Measurements from ENCODE around the gene CLIP3. TPM values are rescaled to one million over a fixed set of nuclear protein-coding genes. Genes with fewer than 3 reads are reported as not detected.

Gene CLIP3
- total and polyA plus RNA-seq, 2 experiments from 2014 or later = 10.9 to 18.9 TPM

GRCh38 chr19:35990771-35991730, 41.6 kb downstream of the CLIP3 start:
- Histone ChIP-seq H3K9me3 (ENCODE audit: low read depth) (no peaks in the 10 kb centered on the region), H3K4me1 (ENCODE audit: low read depth) (peaks cover 1% of the 10 kb centered on the region), H3K27ac (no peak overlapping the region), H3K36me3 (no peaks in the 10 kb centered on the region), H3K27me3 (peaks cover 16% of the 10 kb centered on the region), H3K4me3 (no peak overlapping the region)
- no peak for DNase-seq (ENCODE audit: low read depth in 1 of 2, low spot score in 1 of 2)
- no peak for TF ChIP-seq CTCF (IDR thresholded peaks at IDR 0.05; ENCODE audit: low read depth, low read length)

GRCh38 chr19:35990156-35990555, 42.5 kb downstream of the CLIP3 start:
- Histone ChIP-seq H3K9me3 (ENCODE audit: low read depth) (no peaks in the 10 kb centered on the region), H3K4me1 (ENCODE audit: low read depth) (no peaks in the 10 kb centered on the region), H3K27ac (no peak overlapping the region), H3K4me3 (no peak overlapping the region), H3K36me3 (no peaks in the 10 kb centered on the region), H3K27me3 (peaks cover 25% of the 10 kb centered on the region)
- no peak for DNase-seq (ENCODE audit: low read depth in 1 of 2, low spot score in 1 of 2)
- no peak for TF ChIP-seq CTCF (IDR thresholded peaks at IDR 0.05; ENCODE audit: low read depth, low read length)

DNA sequence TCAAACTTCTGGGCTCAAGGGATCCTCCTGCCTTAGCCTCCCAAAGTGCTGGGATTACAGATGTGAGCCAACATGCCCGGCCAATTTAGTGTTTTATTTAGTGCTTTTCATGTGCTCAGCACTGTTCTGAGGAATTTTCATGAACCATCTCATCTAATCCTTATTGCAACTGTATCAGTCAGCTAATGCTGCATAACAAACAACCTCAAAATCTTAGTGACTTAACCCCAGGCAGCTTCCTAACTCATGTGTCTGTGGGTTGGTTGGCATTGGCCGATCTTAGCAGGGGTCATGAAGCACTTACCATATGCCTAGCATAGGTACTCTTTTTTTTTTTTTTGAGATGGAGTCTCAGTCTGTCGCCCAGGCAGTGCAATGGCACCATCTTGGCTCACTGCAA, 43.8 kb downstream of the CLIP3 start:
- no peaks in the 10 kb centered on the region for H3K36me3 ChIP-seq
- peaks cover 30% of the 10 kb centered on the region for H3K27me3 ChIP-seq
- DNase-seq (ENCODE audit: low read depth in 1 of 2, low spot score in 1 of 2) = no peak
- H3K4me3 ChIP-seq = no peak overlapping the region
- no peaks in the 10 kb centered on the region for H3K4me1 ChIP-seq (ENCODE audit: low read depth)
- H3K27ac ChIP-seq = no peak overlapping the region
- H3K9me3 ChIP-seq (ENCODE audit: low read depth) = no peaks in the 10 kb centered on the region
- TF ChIP-seq CTCF (IDR thresholded peaks at IDR 0.05; ENCODE audit: low read depth, low read length) = no peak

DNA sequence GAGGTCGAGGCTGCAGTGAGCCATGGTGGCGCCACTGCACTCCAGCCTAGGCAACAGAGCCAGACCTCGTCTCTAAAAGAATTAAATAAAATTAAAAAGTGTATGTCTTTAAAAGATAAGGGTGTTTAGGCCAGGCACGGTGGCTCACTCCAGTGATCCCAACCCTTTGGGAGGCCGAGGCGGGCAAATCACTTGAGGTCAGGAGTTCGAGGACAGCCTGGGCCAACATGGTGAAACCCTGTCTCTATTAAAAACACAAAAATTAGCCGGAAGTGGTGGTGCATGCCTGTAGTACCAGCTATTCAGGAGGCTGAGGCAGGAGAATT, 45.1 kb downstream of the CLIP3 start:
- H3K4me1 ChIP-seq (ENCODE audit: low read depth) = no peaks in the 10 kb centered on the region
- H3K27ac ChIP-seq = no peak overlapping the region
- no peak for TF ChIP-seq CTCF (IDR thresholded peaks at IDR 0.05; ENCODE audit: low read depth, low read length)
- no peaks in the 10 kb centered on the region for H3K9me3 ChIP-seq (ENCODE audit: low read depth)
- H3K27me3 ChIP-seq = peaks cover 30% of the 10 kb centered on the region
- no peak for DNase-seq (ENCODE audit: low read depth in 1 of 2, low spot score in 1 of 2)
- H3K36me3 ChIP-seq = no peaks in the 10 kb centered on the region
- peak overlapping the region; percentile 24 for H3K4me3 ChIP-seq

DNA sequence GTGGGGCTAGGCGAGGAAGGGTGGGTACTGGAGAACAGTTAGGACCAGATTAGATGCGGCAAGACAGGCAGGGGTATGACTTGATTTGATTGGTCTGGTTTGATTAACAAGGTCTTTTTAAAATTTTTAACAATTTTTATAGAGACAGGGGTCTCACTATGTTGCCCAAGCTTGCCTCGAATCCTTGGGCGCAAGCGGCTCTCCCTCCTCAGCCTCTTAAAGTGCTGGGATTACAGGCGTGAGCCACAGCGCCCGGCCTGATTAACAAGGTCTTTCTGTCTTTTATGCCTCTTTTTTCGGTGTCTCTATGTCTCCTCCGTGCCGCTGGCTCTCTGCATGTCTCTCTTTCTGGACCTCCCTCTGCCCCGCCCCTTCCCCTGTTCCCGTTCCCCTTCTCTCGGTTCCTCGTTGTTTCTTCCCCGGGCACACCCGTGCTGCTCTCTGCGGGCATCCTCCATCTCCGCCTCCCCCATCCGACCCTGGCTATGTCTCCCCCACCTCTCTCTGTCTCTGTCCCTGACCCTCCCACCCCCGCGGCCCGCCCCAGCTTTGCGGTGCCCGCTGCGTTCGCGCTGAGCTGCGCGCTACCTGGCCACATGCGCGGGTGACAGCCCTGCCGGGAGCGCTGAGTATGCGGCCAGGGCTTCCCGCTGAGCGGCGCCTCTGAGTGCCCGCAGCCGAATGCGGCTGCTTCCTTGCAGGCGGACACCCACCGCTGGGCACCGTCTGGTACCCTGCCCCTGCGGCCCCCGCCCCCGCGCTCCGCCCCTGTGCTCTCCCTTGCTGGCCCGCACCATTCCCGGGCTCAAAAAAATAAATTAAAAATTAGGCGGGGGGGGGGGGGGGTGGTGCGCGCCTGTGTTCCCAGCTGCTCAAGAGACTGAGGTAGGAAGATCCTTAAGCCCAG, 45.8 kb downstream of the CLIP3 start:
- H3K4me3 ChIP-seq = peak overlapping the region; percentile 24
- no peaks in the 10 kb centered on the region for H3K4me1 ChIP-seq (ENCODE audit: low read depth)
- TF ChIP-seq CTCF (IDR thresholded peaks at IDR 0.05; ENCODE audit: low read depth, low read length) = no peak
- no peaks in the 10 kb centered on the region for H3K9me3 ChIP-seq (ENCODE audit: low read depth)
- H3K27me3 ChIP-seq = peaks cover 30% of the 10 kb centered on the region
- DNase-seq (ENCODE audit: low read depth in 1 of 2, low spot score in 1 of 2) = peak in 1 of 2 donors; percentile 44
- no peak overlapping the region for H3K27ac ChIP-seq
- H3K36me3 ChIP-seq = no peaks in the 10 kb centered on the region

Measured in cardiac muscle cell (in vitro differentiated cells and primary cell).